Muscle of leg (tissue), 11 donors: ENCODE measurements around the gene SFXN5. TPM values are rescaled to one million over a fixed set of nuclear protein-coding genes. Genes with fewer than 3 reads are reported as not detected.

Source experiments
- DNase-seq: peaks from one replicate; pipeline ENCODE4 v3.0.0; 2013
- H3K27ac ChIP-seq: one replicate; pipeline ENCODE4 v1.5.1; 2013; ENCODE audit warnings: mild to moderate bottlenecking, low read length, control low read depth
- H3K27me3 ChIP-seq: one replicate; pipeline ENCODE4 v1.6.1; 2013; ENCODE audit warnings: low read length; ENCODE audit not compliant: control insufficient read depth, insufficient read depth
- H3K36me3 ChIP-seq: one replicate; pipeline ENCODE4 v1.6.1; 2013; ENCODE audit warnings: low read length; ENCODE audit not compliant: control insufficient read depth, insufficient read depth
- H3K4me1 ChIP-seq: one replicate; pipeline ENCODE4 v1.6.1; 2013; ENCODE audit warnings: low read length; ENCODE audit not compliant: control insufficient read depth, insufficient read depth
- H3K4me3 ChIP-seq: one replicate; pipeline ENCODE4 v1.5.1; 2013; ENCODE audit warnings: low read length, control low read depth
- H3K9me3 ChIP-seq: replicated peaks from 2 replicates; pipeline ENCODE4 v1.6.1; 2013; ENCODE audit warnings: low read depth, low read length; ENCODE audit not compliant: control insufficient read depth
- WGBS: methylation state at CpG from one replicate; pipeline ENCODE4 v1.1.5; 2013; ENCODE audit warnings: missing lambda C conversion rate; ENCODE audit not compliant: insufficient coverage; 5-methylcytosine and 5-hydroxymethylcytosine counted together
- polyA plus RNA-seq, 8 donors: library from polyadenylated mRNA; unstranded; fragments of 120-200 nt; gene quantifications; one replicate each; pipeline versions ENCODE4 v1.2.1 to v1.2.3, GENCODE V29; 2013; ENCODE audit warnings: inconsistent platforms in 1 of 8, low replicate concordance in 1 of 8; ENCODE audit not compliant: insufficient read length in 8 of 8, insufficient read depth in 1 of 8
- total RNA-seq: library from RNA; stranded (reverse); fragments of 120-200 nt; gene quantifications from one replicate; pipeline ENCODE4 v1.2.4, GENCODE V29; 2013

Gene SFXN5
- total and polyA plus RNA-seq, 9 donors, result 6.0 to 9.0 (median 6.3) TPM

DNA sequence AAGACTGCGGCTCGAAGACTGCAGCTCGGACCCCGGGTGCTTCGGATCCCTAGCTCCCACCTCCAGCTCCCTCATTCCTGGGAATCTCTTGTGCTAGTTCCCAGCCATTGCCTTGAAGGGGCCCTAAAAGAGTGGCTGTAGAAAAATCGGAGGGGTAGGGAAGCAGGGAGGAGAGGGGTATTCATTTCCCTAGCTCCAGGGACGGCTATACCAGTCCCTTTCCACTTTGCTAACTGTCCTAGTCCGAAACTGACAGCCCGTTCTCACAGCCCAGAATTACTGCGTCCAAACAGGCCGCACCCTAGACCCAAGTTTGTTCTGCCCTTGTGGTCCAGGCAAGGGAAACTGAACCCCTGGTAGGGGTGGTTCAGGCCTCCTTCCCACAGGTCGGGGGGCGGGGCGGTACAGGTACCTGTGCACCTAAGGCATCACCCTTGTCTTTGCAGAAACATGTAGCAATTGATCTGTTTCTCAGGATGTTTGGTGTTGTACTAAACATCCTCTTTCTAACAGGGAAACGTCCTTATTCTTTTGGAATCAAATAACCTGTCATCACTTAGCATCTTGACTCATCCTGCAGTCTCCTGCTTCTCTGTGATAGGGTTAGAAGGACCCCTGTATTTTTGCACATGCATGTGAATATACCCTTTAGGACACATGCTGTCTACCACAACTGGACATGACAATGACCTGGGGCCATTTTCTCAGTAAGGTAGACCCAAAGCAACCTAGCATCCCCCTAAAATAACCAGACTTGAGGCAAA lies 150.2 kb downstream of the SFXN5 start:
- peaks cover 94% of the 10 kb centered on the region for H3K27me3 ChIP-seq
- no peak overlapping the region for H3K27ac ChIP-seq
- no peak for DNase-seq
- WGBS, result 3% methylated on average over 6 of the region's 15 CpGs
- H3K9me3 ChIP-seq, result no peaks in the 10 kb centered on the region
- H3K36me3 ChIP-seq, result no peaks in the 10 kb centered on the region
- H3K4me1 ChIP-seq, result peaks cover 42% of the 10 kb centered on the region
- H3K4me3 ChIP-seq, result no peak overlapping the region

DNA sequence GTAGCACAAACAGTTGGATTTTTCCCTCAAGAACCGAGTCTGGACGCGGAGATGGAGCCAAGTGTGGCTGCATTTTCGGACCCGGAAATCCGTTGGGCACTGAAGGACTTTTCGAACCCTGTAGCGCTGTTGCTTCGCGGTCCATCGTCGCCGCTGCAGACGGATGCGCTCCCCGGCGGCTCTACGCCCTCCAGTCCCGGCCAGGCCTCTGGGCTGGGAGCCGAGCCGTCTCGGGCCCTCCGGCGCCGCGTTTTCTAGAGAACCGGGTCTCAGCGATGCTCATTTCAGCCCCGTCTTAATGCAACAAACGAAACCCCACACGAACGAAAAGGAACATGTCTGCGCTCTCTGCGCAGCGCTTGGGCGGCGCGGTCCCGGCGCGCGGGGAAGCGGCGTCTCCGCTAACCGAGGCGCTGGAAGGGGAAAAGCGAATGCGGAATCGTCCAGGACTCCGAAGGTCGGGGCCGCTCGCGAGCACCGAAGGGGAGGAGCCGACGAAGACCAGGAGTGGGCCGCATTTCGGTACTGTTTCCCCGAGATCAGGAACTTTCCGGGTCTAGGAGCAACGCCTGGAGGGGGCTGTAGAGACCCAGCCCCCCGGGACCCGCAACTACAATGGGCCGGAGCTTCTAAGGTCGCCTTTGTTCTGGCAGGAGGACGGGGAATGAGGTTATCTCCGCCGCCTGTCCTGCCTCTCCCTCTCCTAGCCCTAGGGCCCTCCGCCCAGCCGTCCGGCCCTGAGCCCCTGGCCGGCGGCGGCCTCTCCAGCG lies 151.0 kb downstream of the SFXN5 start:
- peak; percentile 60 for DNase-seq
- Histone ChIP-seq H3K36me3 (no peaks in the 10 kb centered on the region), H3K4me3 (peak overlapping the region; percentile 9), H3K27me3 (peaks cover 97% of the 10 kb centered on the region), H3K4me1 (peaks cover 50% of the 10 kb centered on the region), H3K27ac (no peak overlapping the region), H3K9me3 (no peaks in the 10 kb centered on the region)
- under 1% methylated on average over 75 of the region's 77 CpGs for WGBS

DNA sequence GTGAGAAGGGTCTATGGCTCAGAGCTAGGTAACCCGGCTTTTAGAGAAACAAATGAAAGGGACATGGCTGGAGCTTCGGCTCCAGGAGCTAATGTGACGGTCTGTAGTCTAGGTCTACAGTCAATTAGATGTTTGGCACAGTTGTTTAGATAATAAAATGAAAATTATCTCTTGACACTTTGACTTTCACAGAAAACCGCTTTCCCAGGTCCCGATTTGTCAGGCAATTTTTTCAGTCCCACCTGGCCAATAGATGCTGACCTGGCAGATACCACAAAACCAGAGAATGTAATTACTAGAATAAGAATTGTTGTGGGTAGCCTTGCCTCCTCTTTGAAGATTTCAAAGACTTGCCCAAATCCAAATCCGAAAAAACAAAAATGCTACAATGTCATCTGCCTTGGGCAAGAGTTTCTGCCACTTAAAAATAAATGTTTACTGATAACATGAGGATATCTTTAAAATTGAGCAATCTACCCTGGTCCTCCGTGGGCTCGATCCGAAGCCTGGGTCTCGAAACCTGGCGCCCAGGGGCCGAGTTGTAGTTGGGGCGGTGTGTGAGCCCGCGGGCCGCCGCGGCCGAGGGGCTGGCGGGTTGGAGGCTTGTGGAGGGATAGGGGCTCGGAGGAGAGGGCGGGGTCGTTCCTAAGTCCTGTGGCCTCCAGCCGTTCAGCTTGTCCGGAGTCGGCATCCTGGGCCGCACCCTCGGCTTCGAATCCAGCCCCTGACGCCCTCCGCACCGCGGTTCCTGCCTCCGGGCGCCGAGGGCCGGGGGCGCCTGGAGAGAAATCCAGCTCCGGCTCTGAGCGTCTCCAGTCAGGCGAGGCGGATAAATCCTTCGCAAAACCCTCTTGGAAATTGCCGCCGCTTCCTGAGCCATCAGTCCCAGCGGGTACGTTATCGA lies 151.8 kb downstream of the SFXN5 start:
- no peak overlapping the region for H3K4me3 ChIP-seq
- WGBS, result 1% methylated on average over 38 of the region's 48 CpGs
- peaks cover 97% of the 10 kb centered on the region for H3K27me3 ChIP-seq
- no peak overlapping the region for H3K27ac ChIP-seq
- H3K36me3 ChIP-seq, result no peaks in the 10 kb centered on the region
- H3K9me3 ChIP-seq, result no peaks in the 10 kb centered on the region
- no peak for DNase-seq
- H3K4me1 ChIP-seq, result peaks cover 53% of the 10 kb centered on the region

DNA sequence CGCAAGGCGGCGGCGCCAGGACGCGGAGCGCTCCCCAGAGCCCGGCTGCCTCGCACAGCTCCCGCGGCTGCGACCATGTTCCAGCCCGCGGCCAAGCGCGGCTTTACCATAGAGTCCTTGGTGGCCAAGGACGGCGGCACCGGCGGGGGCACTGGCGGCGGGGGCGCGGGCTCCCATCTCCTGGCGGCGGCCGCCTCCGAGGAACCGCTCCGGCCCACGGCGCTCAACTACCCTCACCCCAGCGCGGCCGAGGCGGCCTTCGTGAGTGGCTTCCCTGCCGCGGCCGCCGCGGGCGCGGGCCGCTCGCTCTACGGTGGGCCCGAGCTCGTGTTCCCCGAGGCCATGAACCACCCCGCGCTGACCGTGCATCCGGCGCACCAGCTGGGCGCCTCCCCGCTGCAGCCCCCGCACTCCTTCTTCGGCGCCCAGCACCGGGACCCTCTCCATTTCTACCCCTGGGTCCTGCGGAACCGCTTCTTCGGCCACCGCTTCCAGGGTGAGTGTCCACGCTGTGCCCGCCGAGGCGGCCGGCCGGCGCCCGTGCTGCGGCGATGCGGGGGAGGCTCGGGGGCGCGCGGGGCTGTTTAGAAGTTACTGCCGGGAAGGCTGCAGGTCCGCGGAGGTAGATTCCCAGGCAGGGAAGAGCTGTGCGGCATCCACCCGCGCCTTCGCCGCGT lies 153.5 kb downstream of the SFXN5 start:
- H3K9me3 ChIP-seq, result no peaks in the 10 kb centered on the region
- no peak overlapping the region for H3K4me3 ChIP-seq
- H3K36me3 ChIP-seq, result no peaks in the 10 kb centered on the region
- DNase-seq, result no peak
- under 1% methylated on average over 88 of the region's 89 CpGs for WGBS
- H3K27me3 ChIP-seq, result peaks cover 97% of the 10 kb centered on the region
- no peak overlapping the region for H3K27ac ChIP-seq
- H3K4me1 ChIP-seq, result peaks cover 43% of the 10 kb centered on the region

DNA sequence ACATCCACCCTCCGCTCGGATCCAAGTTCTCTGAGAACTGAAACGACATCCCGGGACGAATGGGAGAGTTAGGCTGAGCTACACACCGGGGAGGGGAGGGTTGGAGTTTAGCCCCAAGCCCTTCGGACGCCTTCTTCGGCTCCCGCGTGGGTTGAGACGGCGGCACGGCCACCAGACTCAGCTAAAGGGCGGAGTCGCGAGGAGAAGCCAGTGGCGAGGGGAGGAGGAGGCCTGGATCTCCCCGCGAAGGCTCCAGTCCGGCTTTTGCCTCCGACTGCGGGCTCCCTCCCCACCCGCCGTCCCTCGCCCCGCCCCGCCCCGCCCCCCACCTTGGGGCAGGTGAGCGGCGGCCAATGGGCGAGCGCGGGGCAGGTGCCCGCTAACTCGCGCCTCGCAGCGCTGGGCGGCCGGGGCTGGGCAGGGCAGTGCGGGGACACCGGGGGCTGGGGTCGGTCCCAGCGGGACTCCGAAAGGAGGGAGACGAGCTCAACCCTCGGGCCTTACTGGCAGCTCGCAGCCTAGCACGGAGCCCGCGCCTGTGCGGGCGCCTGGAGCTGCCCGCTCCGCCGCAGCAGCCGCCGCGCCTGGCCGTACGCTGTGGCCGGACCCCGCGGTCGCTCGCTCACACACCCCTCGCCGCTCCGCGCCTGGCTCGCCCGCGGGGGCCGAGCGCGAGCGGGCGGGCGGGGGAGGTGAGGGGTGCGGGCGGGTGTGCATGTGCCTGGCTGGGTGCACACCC lies 154.2 kb downstream of the SFXN5 start, which contains the start of gene EMX1:
TSS of gene EMX1 (plus strand) at position 382 of the 739 bp plus-strand sequence. CDS start at position 716, 334 bp downstream.
- WGBS, result under 1% methylated on average over 59 of the region's 82 CpGs
- DNase-seq, result no peak
- Histone ChIP-seq H3K4me1 (peaks cover 43% of the 10 kb centered on the region), H3K27ac (no peak within 1 kb of the TSS), H3K27me3 (peaks cover 92% of the 10 kb centered on the region), H3K9me3 (no peaks in the 10 kb centered on the region), H3K4me3 (peak within 1 kb of the TSS; percentile 1), H3K36me3 (no peaks in the 10 kb centered on the region)

DNA sequence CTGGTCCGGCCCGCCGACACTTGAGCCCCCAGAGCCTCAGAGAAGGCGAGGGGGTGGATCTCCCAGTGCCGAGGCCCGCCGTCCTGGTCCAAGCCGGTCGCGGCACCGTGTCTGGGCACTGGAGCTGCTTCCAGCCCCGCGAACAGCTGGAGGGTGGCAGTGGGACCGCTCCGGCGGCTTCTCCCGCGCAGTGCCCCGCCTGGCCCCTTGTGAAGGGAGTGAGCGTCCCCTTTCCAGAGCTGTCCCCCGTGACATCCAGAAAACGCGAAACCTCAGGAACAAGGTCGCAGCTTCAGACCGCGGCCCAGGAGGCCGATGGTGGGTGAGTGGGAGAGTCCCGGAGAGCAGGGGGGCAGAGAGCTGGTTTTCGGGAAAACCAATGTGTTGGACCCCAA lies 154.8 kb downstream of the SFXN5 start:
- Histone ChIP-seq H3K4me1 (peaks cover 43% of the 10 kb centered on the region), H3K27ac (no peak overlapping the region), H3K4me3 (peak overlapping the region; percentile 1), H3K27me3 (peaks cover 88% of the 10 kb centered on the region), H3K9me3 (no peaks in the 10 kb centered on the region), H3K36me3 (no peaks in the 10 kb centered on the region)
- WGBS, result 1% methylated on average over 26 of the region's 29 CpGs
- DNase-seq, result no peak

DNA sequence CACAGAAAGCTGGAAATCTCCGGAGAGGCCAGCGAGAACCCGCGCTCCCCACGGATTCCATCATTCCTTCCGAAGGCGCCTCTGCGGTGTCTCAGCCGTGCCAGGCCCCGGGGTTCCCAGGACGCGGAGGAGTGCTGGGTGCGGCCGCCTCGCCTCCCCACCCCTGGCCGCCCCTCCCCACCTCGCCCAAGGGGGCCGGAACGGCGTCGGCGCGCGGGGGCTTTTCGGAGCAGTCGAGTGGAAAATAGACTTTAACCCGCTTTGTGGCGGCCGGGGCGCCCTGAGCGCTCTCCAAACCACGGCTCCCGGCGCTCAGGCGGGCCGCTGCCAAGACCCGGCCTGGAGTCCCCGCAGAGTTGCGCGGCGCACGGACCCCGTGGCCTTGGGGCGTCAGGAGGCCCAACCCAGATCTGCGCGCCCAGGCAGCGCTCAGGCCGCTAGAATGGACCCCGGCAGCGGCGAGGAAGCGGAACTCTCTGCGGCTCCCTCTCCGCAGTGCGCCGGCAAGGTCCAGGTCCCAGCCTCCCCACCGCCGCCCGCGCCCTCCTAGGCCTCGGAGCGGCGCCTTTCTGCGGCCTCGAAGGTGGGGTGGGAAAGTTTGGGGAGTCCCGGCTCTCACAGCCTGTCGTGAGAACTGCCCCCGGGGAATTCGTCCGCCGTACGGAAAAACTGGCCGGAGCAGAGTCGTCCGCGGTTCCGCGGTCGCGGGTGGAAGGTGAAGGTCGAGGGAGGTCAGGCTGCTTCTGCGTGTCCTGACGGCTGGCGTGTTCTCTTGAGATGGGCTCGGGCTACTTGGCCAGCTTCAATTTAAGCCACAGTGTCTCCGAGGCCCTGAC lies 155.4 kb downstream of the SFXN5 start:
- Histone ChIP-seq H3K36me3 (no peaks in the 10 kb centered on the region), H3K27me3 (peaks cover 86% of the 10 kb centered on the region), H3K27ac (no peak overlapping the region), H3K4me1 (peaks cover 42% of the 10 kb centered on the region), H3K9me3 (no peaks in the 10 kb centered on the region), H3K4me3 (no peak overlapping the region)
- DNase-seq, result peak; percentile 46
- WGBS, result under 1% methylated on average over 80 of the region's 86 CpGs

DNA sequence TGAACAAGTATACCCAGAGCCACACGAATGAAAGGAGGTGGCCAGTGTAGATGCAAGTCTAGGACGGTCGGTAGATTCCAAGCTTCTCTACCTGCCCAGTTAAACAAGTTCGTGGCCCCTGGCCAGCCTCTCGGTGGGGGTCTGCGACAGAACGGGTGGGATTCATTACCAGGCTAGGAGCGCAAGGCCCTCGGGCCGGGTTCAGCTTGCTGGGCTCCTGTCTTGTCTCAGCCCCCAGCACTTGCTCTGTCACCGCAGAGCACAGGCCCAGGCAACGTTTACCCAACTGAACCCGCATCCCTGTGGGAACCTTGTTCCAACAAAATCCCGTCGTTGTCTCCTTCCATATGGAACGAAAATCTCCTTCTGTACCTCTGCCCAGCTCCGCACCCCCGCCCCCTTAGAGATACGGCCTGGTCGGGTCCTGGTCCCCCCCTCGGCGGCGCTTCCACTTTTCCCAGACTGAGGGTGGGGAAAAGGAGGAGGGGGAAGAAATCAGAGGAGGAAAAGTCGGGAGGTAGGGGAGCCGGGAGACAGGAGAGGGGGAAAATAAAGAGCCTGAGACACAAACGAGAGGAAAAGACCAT lies 156.1 kb downstream of the SFXN5 start:
- Histone ChIP-seq H3K27me3 (peaks cover 84% of the 10 kb centered on the region), H3K4me1 (peaks cover 35% of the 10 kb centered on the region)

More for the DNA sequence above, 156.1 kb downstream of the SFXN5 start:
- WGBS, result 2% methylated on average over 14 of the region's 26 CpGs
- Histone ChIP-seq H3K36me3 (no peaks in the 10 kb centered on the region), H3K27ac (no peak overlapping the region), H3K9me3 (no peaks in the 10 kb centered on the region), H3K4me3 (no peak overlapping the region)
- DNase-seq, result no peak
